Suprapubic skin (tissue), 4 donors: ENCODE results near the gene NRXN3. TPM values are rescaled to one million over a fixed set of nuclear protein-coding genes. Genes with fewer than 3 reads are reported as not detected.

ENCODE experiments used
- DNase-seq, 2 donors: peaks; one replicate each; pipeline ENCODE4 v3.0.0-alpha.2; 2019; ENCODE audit warnings: low spot score in 2 of 2
- H3K27ac ChIP-seq: fragments of 200-600 bp; sonication (generic); one replicate; pipeline ENCODE4 v1.5.1; 2019
- H3K27me3 ChIP-seq: fragments of 200-600 bp; sonication (generic); one replicate; pipeline ENCODE4 v1.5.1; 2019
- H3K36me3 ChIP-seq: fragments of 200-600 bp; sonication (generic); one replicate; pipeline ENCODE4 v1.5.1; 2019
- H3K4me1 ChIP-seq: fragments of 200-600 bp; sonication (generic); one replicate; pipeline ENCODE4 v1.5.1; 2019
- H3K4me3 ChIP-seq: fragments of 200-600 bp; sonication (generic); one replicate; pipeline ENCODE4 v1.5.1; 2019; ENCODE audit warnings: mild to moderate bottlenecking
- H3K9me3 ChIP-seq: fragments of 200-600 bp; sonication (generic); one replicate; pipeline ENCODE4 v1.5.1; 2019
- CTCF ChIP-seq, 2 donors: fragments of 200-600 bp in 1 of 2; fragments of 450-650 bp in 1 of 2; sonication (generic) in 1 of 2; IDR thresholded peaks; one replicate each; pipeline ENCODE4 v1.5.1; 2016 to 2019; ENCODE audit warnings: antibody characterized with exemption in 2 of 2, mild to moderate bottlenecking in 1 of 2, moderate library complexity in 1 of 2
- EP300 ChIP-seq: sonication (generic); formaldehyde crosslinking; IDR thresholded peaks from one replicate; pipeline ENCODE4 v1.6.1; 2017; ENCODE audit warnings: antibody characterized with exemption
- POLR2A ChIP-seq, 2 donors: fragments of 450-650 bp; IDR thresholded peaks; one replicate each; pipeline ENCODE4 v1.6.1; 2017; ENCODE audit warnings: antibody characterized with exemption in 2 of 2, mild to moderate bottlenecking in 2 of 2, moderate library complexity in 2 of 2
- POLR2AphosphoS5 ChIP-seq, 3 donors: sonication (generic); formaldehyde crosslinking; IDR thresholded peaks; one replicate each; pipeline ENCODE4 v1.6.1; 2017; ENCODE audit warnings: antibody characterized with exemption in 3 of 3
- WGBS: methylation state at CpG from one replicate; pipeline ENCODE4 v1.1.5; 2018; 5-methylcytosine and 5-hydroxymethylcytosine counted together
- total RNA-seq, 4 donors: library from RNA; depleted of rRNA; stranded (reverse); fragments of >200 nt; gene quantifications; one replicate each; pipeline ENCODE4 v1.1.0, GENCODE V29; 2016

The NRXN3 gene
- total RNA-seq, 4 donors from 2014 or later: 0.79 to 4.3 (median 3.3) TPM

DNA sequence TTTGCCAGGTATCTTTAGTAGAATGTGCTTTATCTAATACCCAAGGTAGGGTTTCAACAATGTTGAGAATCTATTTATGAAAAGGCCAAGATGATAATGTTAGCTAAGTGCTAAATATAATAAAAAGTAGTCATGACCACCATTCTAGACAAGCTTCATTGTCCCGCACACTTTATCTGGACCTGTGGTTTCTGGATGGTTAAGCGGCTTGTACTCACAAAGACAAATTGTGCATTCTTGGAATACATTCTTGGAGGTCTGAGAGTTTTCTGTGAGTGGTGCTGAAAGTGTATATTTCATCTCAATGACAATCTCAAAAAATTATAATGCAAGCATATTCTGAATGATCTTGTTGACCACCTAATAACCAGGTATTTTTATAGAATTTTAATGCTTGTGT, 1394.2 kb downstream of the NRXN3 start:
- TF ChIP-seq EP300 (no peak), POLR2AphosphoS5 (IDR thresholded peaks at IDR 0.05) (no peak), POLR2A (IDR thresholded peaks at IDR 0.05) (no peak), CTCF (IDR thresholded peaks at IDR 0.05) (no peak)
- no peaks in the 10 kb centered on the region for H3K4me1 ChIP-seq
- no peak for DNase-seq
- no peak overlapping the region for H3K27ac ChIP-seq
- H3K9me3 ChIP-seq: no peaks in the 10 kb centered on the region
- H3K4me3 ChIP-seq: no peak overlapping the region
- H3K36me3 ChIP-seq: no peaks in the 10 kb centered on the region
- no peaks in the 10 kb centered on the region for H3K27me3 ChIP-seq
- WGBS: 89% methylated on average over 2 of the region's 2 CpGs

- no peaks in the 10 kb centered on the region for H3K36me3 ChIP-seq
- H3K4me1 ChIP-seq: no peaks in the 10 kb centered on the region
- no peak for DNase-seq
- no peak overlapping the region for H3K4me3 ChIP-seq
- H3K9me3 ChIP-seq: no peaks in the 10 kb centered on the region
- 91% methylated on average over 5 of the region's 5 CpGs for WGBS
- H3K27me3 ChIP-seq: no peaks in the 10 kb centered on the region
- no peak overlapping the region for H3K27ac ChIP-seq
- TF ChIP-seq CTCF (IDR thresholded peaks at IDR 0.05): no peak
- no peak for TF ChIP-seq POLR2AphosphoS5 (IDR thresholded peaks at IDR 0.05)
- TF ChIP-seq POLR2A (IDR thresholded peaks at IDR 0.05): no peak
- TF ChIP-seq EP300: no peak
These were observed 1397.1 kb downstream of the NRXN3 start for GRCh38 chr14:79567306-79567705.

- H3K4me3 ChIP-seq: no peak overlapping the region
- no peaks in the 10 kb centered on the region for H3K4me1 ChIP-seq
- no peak overlapping the region for H3K27ac ChIP-seq
- no peak for DNase-seq
- no peaks in the 10 kb centered on the region for H3K36me3 ChIP-seq
- TF ChIP-seq POLR2A (IDR thresholded peaks at IDR 0.05): no peak
- no peak for TF ChIP-seq CTCF (IDR thresholded peaks at IDR 0.05)
- TF ChIP-seq EP300: no peak
- TF ChIP-seq POLR2AphosphoS5 (IDR thresholded peaks at IDR 0.05): no peak
- WGBS: 73% methylated on average over 1 of the region's 1 CpG
- H3K9me3 ChIP-seq: no peaks in the 10 kb centered on the region
- H3K27me3 ChIP-seq: no peaks in the 10 kb centered on the region
These were observed 1398.4 kb downstream of the NRXN3 start for GRCh38 chr14:79568594-79568993.

GRCh38 chr14:79569072-79569471, 1398.9 kb downstream of the NRXN3 start:
- Histone ChIP-seq H3K4me1 (no peaks in the 10 kb centered on the region), H3K27me3 (no peaks in the 10 kb centered on the region), H3K9me3 (no peaks in the 10 kb centered on the region), H3K36me3 (no peaks in the 10 kb centered on the region), H3K4me3 (no peak overlapping the region), H3K27ac (no peak overlapping the region)
- DNase-seq: no peak
- 73% methylated on average over 2 of the region's 2 CpGs for WGBS
- TF ChIP-seq CTCF (IDR thresholded peaks at IDR 0.05) (no peak), POLR2A (IDR thresholded peaks at IDR 0.05) (no peak), POLR2AphosphoS5 (IDR thresholded peaks at IDR 0.05) (no peak), EP300 (no peak)

DNA sequence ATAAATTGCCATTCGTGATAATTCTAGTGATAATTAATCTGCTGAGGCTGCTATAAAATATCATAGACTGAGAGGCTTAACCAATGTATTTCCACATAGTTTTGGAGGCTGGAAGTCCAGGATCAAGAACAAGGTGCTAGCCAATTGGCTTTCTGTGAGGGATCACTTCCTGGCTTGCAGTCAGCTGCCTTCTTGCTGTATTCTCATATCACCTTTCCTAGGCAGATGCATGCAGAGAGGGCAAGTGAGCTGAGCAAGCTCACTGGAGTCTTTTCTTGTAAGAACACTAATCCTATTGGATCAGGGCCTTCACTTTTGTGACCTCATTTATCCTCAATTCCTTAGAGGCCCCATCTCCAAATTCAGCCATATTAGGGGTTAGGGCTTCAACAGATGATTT, 1400.5 kb downstream of the NRXN3 start:
- H3K9me3 ChIP-seq: no peaks in the 10 kb centered on the region
- H3K4me3 ChIP-seq: no peak overlapping the region
- no peak overlapping the region for H3K27ac ChIP-seq
- H3K27me3 ChIP-seq: no peaks in the 10 kb centered on the region
- DNase-seq: no peak
- H3K4me1 ChIP-seq: no peaks in the 10 kb centered on the region
- H3K36me3 ChIP-seq: no peaks in the 10 kb centered on the region
- 80% methylated on average over 1 of the region's 1 CpG for WGBS
- TF ChIP-seq EP300 (no peak), POLR2AphosphoS5 (IDR thresholded peaks at IDR 0.05) (no peak), CTCF (IDR thresholded peaks at IDR 0.05) (no peak), POLR2A (IDR thresholded peaks at IDR 0.05) (no peak)
